K562 (cell line): Measurements from ENCODE around the gene ELP5. TPM values are rescaled to one million over a fixed set of nuclear protein-coding genes. Genes with fewer than 3 reads are reported as not detected.

Source experiments
- E2F4 ChIP-seq: sonication (generic); formaldehyde crosslinking; IDR thresholded peaks from 2 replicates; pipeline ENCODE4 v1.8.0; 2022; ENCODE audit warnings: mild to moderate bottlenecking, low read depth, missing genetic modification reagents
- FOXM1 ChIP-seq, 2 experiments: fragments of 450-650 bp in 1 of 2; sonication (generic) in 1 of 2; formaldehyde crosslinking in 1 of 2; IDR thresholded peaks; 2 replicates each; pipeline versions ENCODE4 v1.6.1 to v1.9.0; 2017 to 2022; ENCODE audit warnings: low read depth in 2 of 2, mild to moderate bottlenecking in 2 of 2, missing genetic modification reagents in 1 of 2, moderate library complexity in 1 of 2
- FUS ChIP-seq: fragments of 200-400 bp; formaldehyde crosslinking; optimal IDR thresholded peaks from 2 replicates; pipeline ENCODE3; 2017; ENCODE audit warnings: low read depth, low read length
- GTF3C2 ChIP-seq: IDR thresholded peaks from 3 replicates; pipeline ENCODE4 v1.6.1; 2011; ENCODE audit warnings: borderline replicate concordance, mild to moderate bottlenecking, moderate library complexity; ENCODE audit not compliant: insufficient read length; ENCODE audit errors: extremely low read depth
- NCOA4 ChIP-seq: fragments of 450-650 bp; IDR thresholded peaks from 2 replicates; pipeline ENCODE4 v1.6.1; 2018; ENCODE audit warnings: mild to moderate bottlenecking; ENCODE audit not compliant: partially characterized antibody
- TAF15 ChIP-seq: fragments of 200-400 bp; formaldehyde crosslinking; IDR thresholded peaks from 2 replicates; pipeline ENCODE4 v1.6.1; 2017; ENCODE audit warnings: mild to moderate bottlenecking, low read depth, low read length, moderate library complexity
- THRA ChIP-seq: fragments of 450-650 bp; IDR thresholded peaks from 2 replicates; pipeline ENCODE4 v1.6.1; 2017; ENCODE audit warnings: mild to moderate bottlenecking, moderate library complexity
- ZNF407 ChIP-seq: fragments of 450-650 bp; IDR thresholded peaks from 2 replicates; pipeline ENCODE4 v1.6.1; 2016; ENCODE audit warnings: low read depth
- polyA plus RNA-seq, 8 experiments: library from polyadenylated mRNA; depleted of rRNA in 4 of 8; stranded (reverse) in 5 of 8; unstranded in 3 of 8; fragments of >200 nt; fragmentation: Nextera tagmentation in 2 of 8; fragmentation: Illumina TruSeq in 1 of 8; extraction: Ambion mirVana in 2 of 8; extraction: Trizol in 1 of 8; gene quantifications; 2 replicates each; pipeline versions ENCODE4 v1.2.1 to v1.2.3, GENCODE V29; 2011 to 2014; ENCODE audit warnings: inconsistent platforms in 1 of 8, missing spikeins in 1 of 8
- total RNA-seq, 7 experiments: library from RNA; depleted of rRNA in 6 of 7; stranded (reverse); fragments of >200 nt in 6 of 7; fragmentation: Illumina TruSeq in 2 of 7; extraction: Trizol in 2 of 7; gene quantifications; 2 replicates each; pipeline versions ENCODE4 v1.2.1 to v1.2.3, GENCODE V29; 2011 to 2021; ENCODE audit warnings: low replicate concordance in 1 of 7
- TF ChIP-seq, protein P1 (sequence below): fragments of 250-450 bp; sonication (Bioruptor Pico); IDR thresholded peaks from 2 replicates; pipeline ENCODE4 v1.4.0; 2020; ENCODE audit warnings: borderline replicate concordance

Gene ELP5
- total and polyA plus RNA-seq, 9 of the 15 experiments (the other 6 are each of a cell fraction or from before 2014, with no cell fraction given), result 25.7 to 77.9 (median 52.9) TPM

GRCh38 chr17:7214300-7215135, 37.5 kb upstream of the ELP5 start (continued):
- TF ChIP-seq E2F4 (0 out of 2 replicates have a peak, but pooled peaks have one; percentile 3), THRA (no peak), FUS (no peak), NCOA4 (no peak), GTF3C2 (no peak), TAF15 (no peak), ZNF407 (no peak), FOXM1 (IDR thresholded peaks at IDR 0.05; ENCODE audit: low read depth) (no peak), FOXM1 (CRISPR knock-in tag; IDR thresholded peaks at IDR 0.05; ENCODE audit: low read depth) (no peak)
- TF ChIP-seq, protein P1, sequence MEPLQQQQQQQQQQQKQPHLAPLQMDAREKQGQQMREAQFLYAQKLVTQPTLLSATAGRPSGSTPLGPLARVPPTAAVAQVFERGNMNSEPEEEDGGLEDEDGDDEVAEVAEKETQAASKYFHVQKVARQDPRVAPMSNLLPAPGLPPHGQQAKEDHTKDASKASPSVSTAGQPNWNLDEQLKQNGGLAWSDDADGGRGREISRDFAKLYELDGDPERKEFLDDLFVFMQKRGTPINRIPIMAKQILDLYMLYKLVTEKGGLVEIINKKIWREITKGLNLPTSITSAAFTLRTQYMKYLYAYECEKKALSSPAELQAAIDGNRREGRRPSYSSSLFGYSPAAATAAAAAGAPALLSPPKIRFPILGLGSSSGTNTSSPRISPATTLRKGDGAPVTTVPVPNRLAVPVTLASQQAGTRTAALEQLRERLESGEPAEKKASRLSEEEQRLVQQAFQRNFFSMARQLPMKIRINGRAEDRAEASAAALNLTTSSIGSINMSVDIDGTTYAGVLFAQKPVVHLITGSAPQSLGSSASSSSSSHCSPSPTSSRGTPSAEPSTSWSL, result no peak
